DOHH2 (cell line): ENCODE results near the gene EN1.

Experiments
- CTCF ChIP-seq: fragments of 200-600 bp; sonication (generic); IDR thresholded peaks from one replicate; pipeline ENCODE4 v1.5.1; 2014; ENCODE audit warnings: antibody characterized with exemption, mild to moderate bottlenecking, low read depth, low read length; ENCODE audit not compliant: poor library complexity, severe bottlenecking
- EZH2phosphoT487 ChIP-seq: fragments of 200-600 bp; sonication (generic); IDR thresholded peaks from 2 replicates; pipeline ENCODE4 v1.6.1; 2017; ENCODE audit warnings: borderline replicate concordance, mild to moderate bottlenecking, antibody characterized with exemption, low read length, moderate library complexity, mixed read lengths

GRCh38 chr2:118850168-118850900 lies 2.9 kb upstream of the EN1 start:
- TF ChIP-seq CTCF (no peak), EZH2phosphoT487 (no peak)
